Neural cell (in vitro differentiated cells): ENCODE data around the gene NACA.

Experiments
- POLR2AphosphoS5 ChIP-seq: IDR thresholded peaks from 2 replicates; pipeline ENCODE4 v1.6.1; 2012
- SMC3 ChIP-seq: fragments of 450-650 bp; conservative IDR thresholded peaks from 2 replicates; pipeline ENCODE4 v1.6.1; 2014; ENCODE audit warnings: antibody characterized with exemption, mild to moderate bottlenecking, moderate library complexity; ENCODE audit not compliant: poor library complexity
- TF ChIP-seq, protein P1 (sequence below): fragments of 450-650 bp; IDR thresholded peaks from 2 replicates; pipeline ENCODE4 v1.5.1; 2014; ENCODE audit warnings: antibody characterized with exemption, mild to moderate bottlenecking, moderate library complexity; ENCODE audit not compliant: poor library complexity, severe bottlenecking

DNA sequence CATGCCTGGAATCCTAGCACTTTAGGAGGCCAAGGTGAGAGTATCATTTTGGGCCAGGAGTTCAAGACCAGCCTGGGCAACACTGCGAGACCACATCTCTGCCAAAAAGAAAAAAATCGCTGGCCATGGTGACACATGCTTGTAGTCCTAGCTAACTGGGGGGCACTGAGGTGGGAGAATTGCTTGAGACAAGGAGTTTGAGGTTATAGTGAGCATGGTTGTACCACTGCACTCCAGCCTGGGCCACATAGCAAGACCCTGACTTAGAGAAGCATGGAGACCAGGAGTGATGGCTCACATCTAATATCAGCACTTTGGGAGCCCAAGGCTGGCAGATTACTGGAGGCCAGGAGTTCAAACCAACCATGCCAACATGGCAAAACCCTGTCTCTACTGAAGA is 46.2 kb downstream of the NACA start:
- TF ChIP-seq POLR2AphosphoS5 (no peak), SMC3 (no peak)
- TF ChIP-seq, protein P1, sequence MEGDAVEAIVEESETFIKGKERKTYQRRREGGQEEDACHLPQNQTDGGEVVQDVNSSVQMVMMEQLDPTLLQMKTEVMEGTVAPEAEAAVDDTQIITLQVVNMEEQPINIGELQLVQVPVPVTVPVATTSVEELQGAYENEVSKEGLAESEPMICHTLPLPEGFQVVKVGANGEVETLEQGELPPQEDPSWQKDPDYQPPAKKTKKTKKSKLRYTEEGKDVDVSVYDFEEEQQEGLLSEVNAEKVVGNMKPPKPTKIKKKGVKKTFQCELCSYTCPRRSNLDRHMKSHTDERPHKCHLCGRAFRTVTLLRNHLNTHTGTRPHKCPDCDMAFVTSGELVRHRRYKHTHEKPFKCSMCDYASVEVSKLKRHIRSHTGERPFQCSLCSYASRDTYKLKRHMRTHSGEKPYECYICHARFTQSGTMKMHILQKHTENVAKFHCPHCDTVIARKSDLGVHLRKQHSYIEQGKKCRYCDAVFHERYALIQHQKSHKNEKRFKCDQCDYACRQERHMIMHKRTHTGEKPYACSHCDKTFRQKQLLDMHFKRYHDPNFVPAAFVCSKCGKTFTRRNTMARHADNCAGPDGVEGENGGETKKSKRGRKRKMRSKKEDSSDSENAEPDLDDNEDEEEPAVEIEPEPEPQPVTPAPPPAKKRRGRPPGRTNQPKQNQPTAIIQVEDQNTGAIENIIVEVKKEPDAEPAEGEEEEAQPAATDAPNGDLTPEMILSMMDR, result no peak
